IPS DF 6.9 (cell line): Measurements from ENCODE around the gene NR1H2.

ENCODE experiments used
- DNase-seq: peaks from one replicate; pipeline ENCODE4 v3.0.0-alpha.2; 2013; ENCODE audit warnings: low read depth, low spot score
- H3K27ac ChIP-seq: one replicate; pipeline ENCODE4 v1.5.1; 2013; ENCODE audit warnings: low read length, control low read depth
- H3K27me3 ChIP-seq: 2 replicates; pipeline ENCODE4 v1.6.1; 2013; ENCODE audit warnings: mild to moderate bottlenecking, low read length; ENCODE audit not compliant: control insufficient read depth, insufficient read depth
- H3K36me3 ChIP-seq: 2 replicates; pipeline ENCODE4 v1.6.1; 2013; ENCODE audit warnings: low read length; ENCODE audit not compliant: control insufficient read depth, insufficient read depth
- H3K4me1 ChIP-seq: 2 replicates; pipeline ENCODE4 v1.6.1; 2013; ENCODE audit warnings: low read length; ENCODE audit not compliant: control insufficient read depth, insufficient read depth
- H3K4me3 ChIP-seq: 2 replicates; pipeline ENCODE4 v1.5.1; 2013; ENCODE audit warnings: mild to moderate bottlenecking, low read length
- H3K9me3 ChIP-seq: 2 replicates; pipeline ENCODE4 v1.6.1; 2013; ENCODE audit warnings: low read length, inconsistent platforms; ENCODE audit not compliant: control insufficient read depth, insufficient read depth
- WGBS: extraction: QIAGEN DNeasy Blood & Tissue Kit; methylation state at CpG from one replicate; pipeline ENCODE4 v1.1.7; 2013; ENCODE audit warnings: mixed read lengths, missing lambda C conversion rate; ENCODE audit not compliant: insufficient read length, insufficient coverage; 5-methylcytosine and 5-hydroxymethylcytosine counted together

Gene NR1H2

GRCh38 chr19:50379602-50380001, 3.3 kb downstream of the NR1H2 start:
- Histone ChIP-seq H3K9me3 (no peaks in the 10 kb centered on the region), H3K4me1 (no peaks in the 10 kb centered on the region), H3K36me3 (peaks cover 38% of the 10 kb centered on the region), H3K4me3 (no peak overlapping the region), H3K27ac (no peak overlapping the region), H3K27me3 (no peaks in the 10 kb centered on the region)
- DNase-seq, result no peak
- WGBS, result no CpG with 5 or more reads among the region's 11 CpGs

- no peaks in the 10 kb centered on the region for H3K4me1 ChIP-seq
- WGBS, result no CpG with 5 or more reads among the region's 11 CpGs
- no peak overlapping the region for H3K4me3 ChIP-seq
- no peak overlapping the region for H3K27ac ChIP-seq
- peaks cover 38% of the 10 kb centered on the region for H3K36me3 ChIP-seq
- DNase-seq, result no peak
- no peaks in the 10 kb centered on the region for H3K27me3 ChIP-seq
- no peaks in the 10 kb centered on the region for H3K9me3 ChIP-seq
Observed at GRCh38 chr19:50380137-50380536, 3.9 kb downstream of the NR1H2 start.

GRCh38 chr19:50380751-50381151, 4.5 kb downstream of the NR1H2 start:
- no peak for DNase-seq
- WGBS, result no CpG with 5 or more reads among the region's 8 CpGs
- Histone ChIP-seq H3K9me3 (no peaks in the 10 kb centered on the region), H3K27me3 (no peaks in the 10 kb centered on the region), H3K4me1 (no peaks in the 10 kb centered on the region; the same call in 1 of the 2 replicates), H3K27ac (no peak overlapping the region), H3K4me3 (no peak overlapping the region), H3K36me3 (peaks cover 38% of the 10 kb centered on the region)

- no peaks in the 10 kb centered on the region for H3K27me3 ChIP-seq
- no peaks in the 10 kb centered on the region; the same call in 1 of the 2 replicates for H3K4me1 ChIP-seq
- H3K4me3 ChIP-seq, result no peak overlapping the region
- no peaks in the 10 kb centered on the region for H3K9me3 ChIP-seq
- WGBS, result no CpG with 5 or more reads among the region's 58 CpGs
- no peak for DNase-seq
- H3K27ac ChIP-seq, result no peak overlapping the region
- peaks cover 41% of the 10 kb centered on the region for H3K36me3 ChIP-seq
Observed at GRCh38 chr19:50381881-50382729, 5.8 kb downstream of the NR1H2 start.

GRCh38 chr19:50383001-50383851, 7.0 kb downstream of the NR1H2 start:
- DNase-seq, result no peak
- H3K27me3 ChIP-seq, result no peaks in the 10 kb centered on the region
- no peaks in the 10 kb centered on the region for H3K9me3 ChIP-seq
- H3K27ac ChIP-seq, result no peak overlapping the region
- H3K36me3 ChIP-seq, result peaks cover 36% of the 10 kb centered on the region
- H3K4me1 ChIP-seq, result no peaks in the 10 kb centered on the region; the same call in 1 of the 2 replicates
- H3K4me3 ChIP-seq, result peak overlapping the region; percentile 54; the same call in 1 of the 2 replicates
- WGBS, result no CpG with 5 or more reads among the region's 21 CpGs

- H3K36me3 ChIP-seq, result peaks cover 28% of the 10 kb centered on the region
- WGBS, result no CpG with 5 or more reads among the region's 78 CpGs
Observed at GRCh38 chr19:50383852-50384684, 7.8 kb downstream of the NR1H2 start, which contains the start of gene POLD1. POLD1 (plus strand) TSS chr19:50384347; CDS start chr19:50398852, 14,505 bp downstream.

GRCh38 chr19:50384685-50385535, 8.7 kb downstream of the NR1H2 start:
- Histone ChIP-seq H3K36me3 (peaks cover 21% of the 10 kb centered on the region), H3K27me3 (no peaks in the 10 kb centered on the region), H3K9me3 (no peaks in the 10 kb centered on the region), H3K4me3 (peak overlapping the region; percentile 75; the same call in 1 of the 2 replicates), H3K4me1 (no peaks in the 10 kb centered on the region; the same call in 1 of the 2 replicates), H3K27ac (no peak overlapping the region)
- no peak for DNase-seq
- no CpG with 5 or more reads among the region's 26 CpGs for WGBS

More at GRCh38 chr19:50383852-50384684, 7.8 kb downstream of the NR1H2 start, which contains the start of gene POLD1:
- peak within 1 kb of the TSS; percentile 75; the same call in 1 of the 2 replicates for H3K4me3 ChIP-seq
- no peak within 1 kb of the TSS for H3K27ac ChIP-seq
- DNase-seq, result peak; percentile 81
- no peaks in the 10 kb centered on the region for H3K9me3 ChIP-seq
- no peaks in the 10 kb centered on the region for H3K27me3 ChIP-seq
- H3K4me1 ChIP-seq, result no peaks in the 10 kb centered on the region; the same call in 1 of the 2 replicates

GRCh38 chr19:50387176-50387867, 11.1 kb downstream of the NR1H2 start:
- Histone ChIP-seq H3K4me1 (no peaks in the 10 kb centered on the region; the same call in 1 of the 2 replicates), H3K9me3 (no peaks in the 10 kb centered on the region), H3K36me3 (peaks cover 8% of the 10 kb centered on the region), H3K4me3 (no peak overlapping the region), H3K27me3 (no peaks in the 10 kb centered on the region), H3K27ac (no peak overlapping the region)
- no CpG with 5 or more reads among the region's 21 CpGs for WGBS
- no peak for DNase-seq

GRCh38 chr19:50387868-50388245, 11.6 kb downstream of the NR1H2 start:
- no peaks in the 10 kb centered on the region for H3K27me3 ChIP-seq
- H3K4me3 ChIP-seq, result no peak overlapping the region
- no peak for DNase-seq
- H3K27ac ChIP-seq, result no peak overlapping the region
- H3K4me1 ChIP-seq, result no peaks in the 10 kb centered on the region; the same call in 1 of the 2 replicates
- H3K36me3 ChIP-seq, result peaks cover 5% of the 10 kb centered on the region
- WGBS, result no CpG with 5 or more reads among the region's 8 CpGs
- H3K9me3 ChIP-seq, result no peaks in the 10 kb centered on the region
